Measurements from ENCODE around the gene DHX29.
"Not testable (repeated sequence)": the region's sequence is repeated elsewhere in the genome, so short reads cannot be mapped to it uniquely, and the experiment has no call there.

Gene DHX29, protein sequence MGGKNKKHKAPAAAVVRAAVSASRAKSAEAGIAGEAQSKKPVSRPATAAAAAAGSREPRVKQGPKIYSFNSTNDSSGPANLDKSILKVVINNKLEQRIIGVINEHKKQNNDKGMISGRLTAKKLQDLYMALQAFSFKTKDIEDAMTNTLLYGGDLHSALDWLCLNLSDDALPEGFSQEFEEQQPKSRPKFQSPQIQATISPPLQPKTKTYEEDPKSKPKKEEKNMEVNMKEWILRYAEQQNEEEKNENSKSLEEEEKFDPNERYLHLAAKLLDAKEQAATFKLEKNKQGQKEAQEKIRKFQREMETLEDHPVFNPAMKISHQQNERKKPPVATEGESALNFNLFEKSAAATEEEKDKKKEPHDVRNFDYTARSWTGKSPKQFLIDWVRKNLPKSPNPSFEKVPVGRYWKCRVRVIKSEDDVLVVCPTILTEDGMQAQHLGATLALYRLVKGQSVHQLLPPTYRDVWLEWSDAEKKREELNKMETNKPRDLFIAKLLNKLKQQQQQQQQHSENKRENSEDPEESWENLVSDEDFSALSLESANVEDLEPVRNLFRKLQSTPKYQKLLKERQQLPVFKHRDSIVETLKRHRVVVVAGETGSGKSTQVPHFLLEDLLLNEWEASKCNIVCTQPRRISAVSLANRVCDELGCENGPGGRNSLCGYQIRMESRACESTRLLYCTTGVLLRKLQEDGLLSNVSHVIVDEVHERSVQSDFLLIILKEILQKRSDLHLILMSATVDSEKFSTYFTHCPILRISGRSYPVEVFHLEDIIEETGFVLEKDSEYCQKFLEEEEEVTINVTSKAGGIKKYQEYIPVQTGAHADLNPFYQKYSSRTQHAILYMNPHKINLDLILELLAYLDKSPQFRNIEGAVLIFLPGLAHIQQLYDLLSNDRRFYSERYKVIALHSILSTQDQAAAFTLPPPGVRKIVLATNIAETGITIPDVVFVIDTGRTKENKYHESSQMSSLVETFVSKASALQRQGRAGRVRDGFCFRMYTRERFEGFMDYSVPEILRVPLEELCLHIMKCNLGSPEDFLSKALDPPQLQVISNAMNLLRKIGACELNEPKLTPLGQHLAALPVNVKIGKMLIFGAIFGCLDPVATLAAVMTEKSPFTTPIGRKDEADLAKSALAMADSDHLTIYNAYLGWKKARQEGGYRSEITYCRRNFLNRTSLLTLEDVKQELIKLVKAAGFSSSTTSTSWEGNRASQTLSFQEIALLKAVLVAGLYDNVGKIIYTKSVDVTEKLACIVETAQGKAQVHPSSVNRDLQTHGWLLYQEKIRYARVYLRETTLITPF (N-terminal part only)

DNA sequence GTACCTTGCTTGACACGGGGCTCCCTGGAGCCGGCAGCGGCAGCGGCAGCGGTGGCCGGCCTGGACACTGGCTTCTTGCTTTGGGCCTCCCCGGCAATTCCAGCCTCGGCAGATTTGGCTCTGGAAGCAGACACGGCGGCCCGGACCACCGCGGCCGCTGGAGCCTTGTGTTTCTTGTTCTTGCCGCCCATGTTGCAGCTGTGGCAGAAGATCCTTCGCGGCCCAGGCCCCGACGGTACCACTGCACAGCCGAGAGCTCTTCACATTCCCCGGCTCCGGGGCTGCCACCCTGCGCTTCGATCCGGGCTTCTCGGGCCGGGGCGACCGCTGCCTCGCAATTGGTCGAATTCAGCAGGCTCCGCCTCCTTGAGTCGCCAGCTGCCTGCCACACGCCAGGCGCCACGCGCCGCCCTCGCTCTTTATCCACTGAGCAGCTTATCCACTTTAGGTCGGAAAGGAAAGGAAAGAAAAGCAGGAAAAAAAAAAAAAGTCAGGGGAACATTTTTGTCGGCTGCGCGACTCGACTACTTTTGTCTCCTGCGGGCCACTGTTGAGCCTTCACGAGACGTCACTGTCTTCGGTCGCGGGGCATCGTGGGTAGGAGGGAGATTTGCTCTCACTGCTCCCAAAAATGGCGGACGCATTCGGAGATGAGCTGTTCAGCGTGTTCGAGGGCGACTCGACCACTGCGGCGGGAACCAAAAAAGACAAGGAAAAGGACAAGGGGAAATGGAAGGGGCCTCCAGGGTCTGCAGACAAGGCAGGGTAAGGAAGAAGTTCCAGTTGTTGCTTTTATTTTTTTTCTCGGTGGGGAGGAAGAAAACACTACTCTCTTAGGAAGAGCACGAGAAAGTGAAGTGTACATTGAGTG, at the start of gene DHX29, which contains the start of gene MTREX:
Gene DHX29, minus strand, starts transcription at position 312 of the 871 bp plus-strand sequence. Its CDS starts 121 bp downstream, at position 191.
Gene MTREX, plus strand, starts transcription at position 607 of the 871 bp plus-strand sequence. Its CDS starts 25 bp downstream, at position 632.
- DNase-seq, result peak; percentile 94

DNA sequence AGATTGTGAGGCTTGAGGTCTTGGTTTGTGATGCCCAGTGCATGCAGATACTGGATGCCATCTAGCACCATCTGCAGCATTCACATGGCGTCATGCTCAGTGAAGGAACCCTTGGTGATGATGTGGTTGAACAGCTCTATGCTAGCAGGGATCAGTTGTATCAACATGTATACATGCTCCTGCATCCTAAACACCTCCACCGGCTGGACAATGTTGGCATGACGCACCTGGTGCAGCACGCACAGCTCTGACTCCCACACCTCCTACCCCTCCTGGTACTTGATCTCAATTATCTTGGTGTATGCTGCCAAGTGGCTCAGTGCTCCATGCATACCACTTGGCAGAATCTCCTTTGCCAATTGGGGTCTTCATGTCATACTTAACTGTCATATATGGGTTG, 49.4 kb upstream of the DHX29 start:
- no peak for DNase-seq

DNA sequence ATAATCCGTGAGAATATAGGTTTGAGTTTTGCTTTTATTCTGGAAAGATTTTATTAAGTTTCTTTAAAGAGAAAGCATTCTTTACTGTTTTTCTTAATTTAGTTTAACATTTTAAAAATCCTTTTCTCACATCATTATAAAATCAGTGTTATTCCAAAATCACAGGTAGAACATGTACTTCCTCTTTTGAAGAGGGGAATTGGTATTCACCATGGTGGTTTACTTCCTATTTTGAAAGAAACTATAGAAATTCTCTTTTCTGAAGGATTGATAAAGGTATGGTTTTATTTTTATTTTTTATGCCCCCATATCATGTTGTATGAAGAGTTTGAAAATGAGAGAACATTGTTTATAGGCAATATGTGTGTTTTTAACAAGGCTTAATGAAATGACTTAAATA, 43.3 kb upstream of the DHX29 start:
- DNase-seq, result no peak

GRCh38 chr5:55347786-55348185, 40.3 kb upstream of the DHX29 start:
- DNase-seq, result no peak

DNA sequence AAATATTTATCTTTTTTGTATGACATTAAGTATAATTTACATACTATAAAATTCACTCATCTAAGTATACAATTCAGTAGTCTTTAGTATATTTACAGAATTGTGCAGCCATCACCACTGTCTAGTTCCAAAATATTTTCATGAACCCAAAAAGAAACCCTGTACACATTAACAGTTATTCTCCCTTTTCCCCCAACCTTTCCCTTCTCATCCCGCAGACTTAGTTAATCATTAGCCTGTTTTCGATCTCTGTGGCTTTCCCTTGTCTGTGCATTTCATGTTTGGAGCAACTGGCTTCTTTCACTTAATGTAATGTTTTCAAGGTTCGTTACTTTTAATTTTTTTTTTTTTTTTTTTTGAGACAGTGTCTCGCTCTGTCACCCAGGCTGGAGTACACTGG, 37.8 kb upstream of the DHX29 start:
- no peak for DNase-seq

- DNase-seq, result peak; percentile 55
These were observed 37.0 kb upstream of the DHX29 start for GRCh38 chr5:55344392-55344992.

DNA sequence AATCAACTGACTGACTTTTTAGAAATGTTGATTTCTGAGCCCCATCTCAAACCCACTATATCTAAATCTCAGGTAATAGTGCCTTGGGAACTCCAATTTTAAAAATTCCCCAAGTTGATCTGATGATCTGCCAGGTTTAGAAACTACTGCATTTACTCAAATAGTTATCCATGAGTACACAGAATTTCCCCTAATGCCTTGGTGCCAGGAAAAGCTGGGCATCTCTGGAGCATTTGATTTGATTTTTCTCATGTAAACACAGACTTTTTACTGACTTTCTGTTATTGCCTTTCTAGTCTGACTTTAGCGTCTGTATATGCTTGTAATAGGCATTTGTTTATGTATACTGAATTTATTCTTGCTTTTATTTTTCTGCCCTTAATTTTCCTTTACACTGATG, 36.1 kb upstream of the DHX29 start:
- DNase-seq, result no peak

GRCh38 chr5:55343107-55343506, 35.6 kb upstream of the DHX29 start:
- no peak for DNase-seq

DNA sequence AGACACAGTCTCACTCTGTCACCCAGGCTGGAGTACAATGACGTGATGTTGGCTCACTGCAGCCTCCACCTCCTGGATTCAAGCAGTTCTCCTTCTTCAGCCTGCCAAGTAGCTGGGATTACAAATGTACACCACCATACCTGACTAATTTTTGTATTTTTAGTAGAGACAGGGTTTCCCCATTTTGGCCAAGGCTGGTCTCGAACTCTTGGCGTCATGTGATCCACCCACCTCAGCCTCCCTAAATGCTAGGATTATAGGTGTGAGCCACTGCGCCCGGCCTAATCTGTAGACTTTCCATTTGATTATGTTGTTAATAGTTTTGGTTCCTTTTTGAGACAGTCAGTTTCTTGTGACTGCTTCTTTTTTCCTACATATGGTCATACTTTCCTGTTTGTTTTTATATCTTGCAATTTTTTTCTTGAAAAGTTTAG, 31.3 kb upstream of the DHX29 start:
- DNase-seq, result no peak

DNA sequence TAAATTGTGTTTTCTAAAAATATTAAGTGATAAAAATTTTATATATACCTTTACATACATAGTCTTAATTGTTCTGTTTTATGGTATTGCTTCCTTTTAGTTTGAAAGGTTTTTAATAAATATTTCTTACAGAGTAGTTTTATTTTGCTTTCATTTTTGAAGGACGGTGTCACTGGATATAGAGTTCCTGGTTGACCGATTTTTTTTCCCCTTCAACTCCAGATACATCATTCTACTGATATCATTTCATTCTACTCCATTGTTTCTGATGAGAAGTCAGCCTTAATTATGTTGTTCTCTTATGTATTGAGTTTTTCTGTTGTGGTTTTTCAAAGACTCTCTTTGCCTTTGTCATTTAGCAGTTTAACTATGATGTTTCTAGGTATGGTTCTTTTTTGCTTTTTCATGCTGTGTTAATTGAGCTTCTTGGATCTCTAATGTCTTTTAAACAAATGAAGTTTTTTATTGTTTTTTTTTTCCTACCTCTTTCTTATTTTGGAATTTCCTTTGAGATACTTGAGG, 30.7 kb upstream of the DHX29 start:
- no peak for DNase-seq

DNA sequence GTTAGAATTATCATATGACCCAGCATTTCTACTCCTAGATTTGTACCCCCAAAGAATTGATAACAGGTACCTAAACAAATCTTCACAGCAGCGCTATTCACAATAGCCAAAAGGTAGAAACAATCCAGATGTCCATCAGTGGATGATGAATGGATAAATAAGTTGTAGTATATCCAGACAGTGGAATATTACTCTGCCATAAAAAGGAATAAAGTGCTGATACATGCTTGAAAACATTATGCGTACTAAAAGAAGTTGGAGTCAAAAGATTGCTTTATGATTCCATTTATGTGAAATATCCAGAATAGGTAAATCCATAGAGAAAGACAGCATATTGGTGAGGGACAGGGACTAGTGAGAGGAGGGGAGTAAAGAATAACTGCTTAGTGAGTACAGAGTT, 26.3 kb upstream of the DHX29 start:
- DNase-seq, result no peak

DNA sequence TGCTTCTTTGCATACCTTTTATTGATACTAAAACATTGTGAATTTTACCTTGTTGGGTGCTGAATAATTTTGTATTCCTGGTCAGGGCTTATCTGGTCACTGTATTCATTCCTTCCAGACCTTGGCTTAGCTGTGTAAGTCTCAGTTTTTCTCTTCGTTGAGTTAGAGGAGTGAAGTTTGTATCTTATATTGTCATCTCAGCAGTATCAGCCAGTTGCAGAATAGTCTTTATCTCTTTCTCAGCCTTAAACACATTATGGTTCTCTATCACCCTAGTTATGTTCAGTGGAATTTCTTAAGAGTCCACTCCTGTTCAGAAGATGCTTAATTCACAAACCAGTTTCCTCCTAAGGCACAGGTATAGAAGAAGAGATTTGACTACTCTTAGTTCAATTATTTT, 25.5 kb upstream of the DHX29 start:
- DNase-seq, result no peak

- no peak for DNase-seq
These were observed 23.8 kb upstream of the DHX29 start for GRCh38 chr5:55331321-55331720.

- no peak for DNase-seq
These were observed 19.8 kb upstream of the DHX29 start for GRCh38 chr5:55327281-55327680.

- no peak for DNase-seq
These were observed 18.1 kb upstream of the DHX29 start for GRCh38 chr5:55325621-55326020.

DNA sequence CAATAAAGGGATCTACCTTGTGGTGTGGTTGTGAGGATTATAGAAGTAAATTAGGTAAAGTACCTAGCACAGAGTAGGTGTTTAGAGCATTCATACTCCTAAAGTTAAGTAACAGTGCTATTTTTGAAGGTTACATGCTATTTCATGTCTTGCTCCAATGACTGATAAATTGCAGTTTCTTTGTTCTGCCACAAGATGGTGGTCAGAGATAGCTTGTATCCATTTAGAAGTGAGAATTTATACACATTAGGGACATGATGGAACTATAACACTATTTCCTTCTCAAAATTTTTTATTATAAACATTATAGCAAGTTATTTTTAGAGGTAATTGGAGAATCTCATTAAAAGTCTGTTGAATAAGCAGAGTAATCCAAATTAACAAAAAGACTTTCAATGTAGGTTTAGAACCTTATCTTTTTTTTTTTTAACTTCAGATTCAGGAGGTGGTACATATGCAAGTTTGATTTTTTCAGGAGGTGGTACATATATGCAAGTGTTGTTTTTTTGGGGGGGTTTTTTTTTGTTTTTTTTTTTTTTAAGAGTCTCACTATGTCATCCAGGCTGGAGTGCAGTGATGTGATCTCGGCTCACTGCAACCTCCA, 17.4 kb upstream of the DHX29 start:
- peak; percentile 52 for DNase-seq

DNA sequence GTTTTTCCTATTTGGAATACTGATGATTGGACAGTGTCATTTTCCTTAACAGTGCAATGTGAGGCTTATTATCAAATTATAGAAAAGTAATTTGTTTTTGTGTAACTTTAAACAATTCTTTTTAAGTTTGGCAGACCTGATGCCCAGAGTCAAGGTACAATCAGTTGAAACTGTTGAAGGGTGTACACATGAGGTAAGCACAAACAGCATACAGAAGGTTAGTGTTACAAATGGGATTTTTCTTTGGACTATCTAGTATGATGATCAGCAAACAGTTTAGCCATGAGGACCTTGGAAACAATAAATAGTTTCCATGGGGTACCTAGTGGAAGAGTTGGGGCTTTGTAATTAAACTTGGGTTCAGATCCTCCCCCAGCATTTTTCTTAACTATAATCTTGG, 16.5 kb upstream of the DHX29 start:
- no peak for DNase-seq

GRCh38 chr5:55320571-55320970, 13.1 kb upstream of the DHX29 start:
- no peak for DNase-seq

- no peak for DNase-seq
These were observed 12.0 kb upstream of the DHX29 start for GRCh38 chr5:55319491-55319890.

DNA sequence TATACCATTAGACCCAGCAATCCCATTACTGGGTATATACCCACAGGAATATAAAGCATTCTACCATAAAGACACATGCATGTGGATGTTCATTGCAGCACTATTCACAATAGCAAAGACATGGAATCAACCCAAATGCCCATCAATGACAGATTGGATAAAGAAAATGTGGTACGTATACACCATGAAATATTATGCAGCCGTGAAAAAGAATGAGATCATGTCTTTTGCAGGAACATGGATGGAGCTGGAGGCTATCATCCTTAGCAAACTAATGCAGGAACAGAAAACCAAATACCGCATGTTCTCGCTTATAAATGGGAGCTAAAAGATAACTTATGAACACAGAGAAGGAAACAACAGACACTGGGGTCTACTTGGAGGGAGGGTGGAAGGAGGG, 10.7 kb upstream of the DHX29 start:
- DNase-seq, result not testable (repeated sequence)

- DNase-seq, result no peak
These were observed 9.3 kb upstream of the DHX29 start for GRCh38 chr5:55316837-55317236.
